GM12875 (cell line): Measurements from ENCODE around the gene PKLR.

Experiments
- H3K4me3 ChIP-seq: one replicate; pipeline ENCODE4 v1.5.1; 2011; ENCODE audit warnings: low read depth, low read length, control low read depth
- TF ChIP-seq, protein P1 (sequence below): IDR thresholded peaks from 2 replicates; pipeline ENCODE4 v1.5.1; 2011; ENCODE audit warnings: low read depth, mild to moderate bottlenecking, control low read depth, inconsistent platforms, low read length, moderate library complexity, borderline replicate concordance; ENCODE audit not compliant: insufficient read depth

The PKLR gene

DNA sequence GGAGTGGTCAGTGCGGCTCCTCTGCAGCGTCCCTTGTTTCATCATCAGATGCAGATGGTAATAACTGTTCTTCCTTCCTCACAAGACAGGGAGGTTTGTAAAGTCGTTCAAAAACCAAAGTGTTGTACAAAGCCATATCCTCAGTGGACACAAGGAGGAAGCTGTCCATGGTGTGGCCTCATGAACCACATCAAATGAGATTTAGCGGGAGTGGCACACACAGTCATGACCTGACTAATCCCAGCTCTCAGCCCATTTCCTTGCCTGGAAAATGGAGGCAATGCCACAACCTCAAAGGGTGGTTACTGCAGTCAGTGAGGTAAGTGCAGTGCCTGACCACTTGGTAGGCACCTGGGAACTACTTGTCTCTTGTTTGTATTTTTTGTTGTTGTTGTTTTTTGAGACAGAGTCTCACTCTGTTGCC lies 59.4 kb downstream of the PKLR start:
- TF ChIP-seq, protein P1, sequence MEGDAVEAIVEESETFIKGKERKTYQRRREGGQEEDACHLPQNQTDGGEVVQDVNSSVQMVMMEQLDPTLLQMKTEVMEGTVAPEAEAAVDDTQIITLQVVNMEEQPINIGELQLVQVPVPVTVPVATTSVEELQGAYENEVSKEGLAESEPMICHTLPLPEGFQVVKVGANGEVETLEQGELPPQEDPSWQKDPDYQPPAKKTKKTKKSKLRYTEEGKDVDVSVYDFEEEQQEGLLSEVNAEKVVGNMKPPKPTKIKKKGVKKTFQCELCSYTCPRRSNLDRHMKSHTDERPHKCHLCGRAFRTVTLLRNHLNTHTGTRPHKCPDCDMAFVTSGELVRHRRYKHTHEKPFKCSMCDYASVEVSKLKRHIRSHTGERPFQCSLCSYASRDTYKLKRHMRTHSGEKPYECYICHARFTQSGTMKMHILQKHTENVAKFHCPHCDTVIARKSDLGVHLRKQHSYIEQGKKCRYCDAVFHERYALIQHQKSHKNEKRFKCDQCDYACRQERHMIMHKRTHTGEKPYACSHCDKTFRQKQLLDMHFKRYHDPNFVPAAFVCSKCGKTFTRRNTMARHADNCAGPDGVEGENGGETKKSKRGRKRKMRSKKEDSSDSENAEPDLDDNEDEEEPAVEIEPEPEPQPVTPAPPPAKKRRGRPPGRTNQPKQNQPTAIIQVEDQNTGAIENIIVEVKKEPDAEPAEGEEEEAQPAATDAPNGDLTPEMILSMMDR = no peak
- H3K4me3 ChIP-seq = no peak overlapping the region

- peak overlapping the region; percentile 47 for H3K4me3 ChIP-seq
- TF ChIP-seq, protein P1 = no peak
These were observed 60.1 kb downstream of the PKLR start for GRCh38 chr1:155241069-155241679.
